Measurements from ENCODE around the gene ART4. TPM values are rescaled to one million over a fixed set of nuclear protein-coding genes. Genes with fewer than 3 reads are reported as not detected.

The ART4 gene
- total and polyA plus RNA-seq, 2 donors (not counting 3 experiments of a cell fraction or from before 2014, with no cell fraction given) = 12.5 to 54.7 TPM

- no peak overlapping the region for H2AFZ ChIP-seq (ENCODE audit: low read depth, low read length)
- no peaks in the 10 kb centered on the region for H3K79me2 ChIP-seq (ENCODE audit: control insufficient read depth, insufficient read depth, low read length)
- ChIA-PET CTCF (no interaction called here), POLR2A (no interaction called here)
- no peak overlapping the region for H3K4me3 ChIP-seq (replicated peaks in 1 of 3; ENCODE audit: insufficient read depth in 1 of 3, low read depth in 1 of 3, low read length in 3 of 3)
- no peak overlapping the region for H3K9ac ChIP-seq (replicated peaks; ENCODE audit: extremely low read depth, insufficient read depth, low read length)
- intact Hi-C loops (cut with micrococcal nuclease) (no loop called here), dilution Hi-C loops (cut with MboI; ENCODE audit: extremely low pct_ligation_motif_present, low sequenced_read_pairs) (no loop called here)
- no peaks in the 10 kb centered on the region for H3K9me1 ChIP-seq (replicated peaks; ENCODE audit: control insufficient read depth, extremely low read depth, insufficient read depth, low read length)
- TF ChIP-seq JUN (IDR thresholded peaks at IDR 0.05; ENCODE audit: borderline replicate concordance, insufficient read depth, insufficient read length, low read depth) (no peak), MAX (IDR thresholded peaks at IDR 0.05; ENCODE audit: insufficient read depth, insufficient read length) (no peak), GATA2 (IDR thresholded peaks at IDR 0.05; ENCODE audit: insufficient read depth, insufficient read length, low read depth, low read length) (no peak), POLR2AphosphoS5 (IDR thresholded peaks at IDR 0.05; ENCODE audit: insufficient read depth, low read depth, low read length) (no peak), POLR2A (IDR thresholded peaks at IDR 0.05; ENCODE audit: low read depth, low read length) (no peak), CTCF (IDR thresholded peaks at IDR 0.05; ENCODE audit: extremely low read depth in 1 of 2, insufficient read depth in 1 of 2, low read depth in 1 of 2, low read length in 2 of 2) (no peak), MYC (IDR thresholded peaks at IDR 0.05; ENCODE audit: low read depth, low read length) (no peak), FOS (IDR thresholded peaks at IDR 0.05; ENCODE audit: borderline replicate concordance, insufficient read depth, low read length) (no peak), EZH2 (IDR thresholded peaks at IDR 0.05; ENCODE audit: borderline replicate concordance, low read depth, low read length, severe bottlenecking) (no peak)
- BruUV-seq (replicated peaks) = no TSS peak
- no peaks in the 10 kb centered on the region for H3K27me3 ChIP-seq (ENCODE audit: control insufficient read depth in 2 of 2, insufficient read depth in 2 of 2, low read length in 2 of 2)
- H3K4me1 ChIP-seq (ENCODE audit: control insufficient read depth, extremely low read depth, insufficient read depth, low read length) = no peaks in the 10 kb centered on the region
- H3K9me3 ChIP-seq (replicated peaks; ENCODE audit: control insufficient read depth, insufficient read depth, low read length) = no peaks in the 10 kb centered on the region
- no peak for DNase-seq (ENCODE audit: low read depth, low spot score)
- no peaks in the 10 kb centered on the region for H3K36me3 ChIP-seq (ENCODE audit: control insufficient read depth in 2 of 2, extremely low read depth in 1 of 2, insufficient read depth in 2 of 2, low read length in 2 of 2)
- H4K20me1 ChIP-seq (replicated peaks; ENCODE audit: control insufficient read depth, extremely low read depth, insufficient read depth, low read length) = no peaks in the 10 kb centered on the region
- no peak for FAIRE-seq
- H3K27ac ChIP-seq (ENCODE audit: insufficient read depth, low read depth, low read length) = no peak overlapping the region
- no peak overlapping the region for H3K4me2 ChIP-seq (ENCODE audit: insufficient read depth, low read length)
Measured at GRCh38 chr12:14871247-14871646, 27.9 kb upstream of the ART4 start.
